Measurements from ENCODE around the gene DRAXIN.

DNA sequence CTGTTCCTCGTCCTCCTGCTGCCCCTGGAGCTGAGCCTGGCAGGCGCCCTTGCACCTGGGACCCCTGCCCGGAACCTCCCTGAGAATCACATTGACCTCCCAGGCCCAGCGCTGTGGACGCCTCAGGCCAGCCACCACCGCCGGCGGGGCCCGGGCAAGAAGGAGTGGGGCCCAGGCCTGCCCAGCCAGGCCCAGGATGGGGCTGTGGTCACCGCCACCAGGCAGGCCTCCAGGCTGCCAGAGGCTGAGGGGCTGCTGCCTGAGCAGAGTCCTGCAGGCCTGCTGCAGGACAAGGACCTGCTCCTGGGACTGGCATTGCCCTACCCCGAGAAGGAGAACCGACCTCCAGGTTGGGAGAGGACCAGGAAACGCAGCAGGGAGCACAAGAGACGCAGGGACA, 14.8 kb downstream of the DRAXIN start:
- TF ChIP-seq POLR2A (IDR thresholded peaks at IDR 0.05; ENCODE audit: low read depth) (no peak), CTCF (IDR thresholded peaks at IDR 0.05) (no peak), POLR2AphosphoS5 (IDR thresholded peaks at IDR 0.05) (no peak)
